Panc1 (cell line): ENCODE measurements around the gene EME1.

Experiments
- CTCF ChIP-seq: fragments of 450-650 bp; IDR thresholded peaks from 2 replicates; pipeline ENCODE4 v1.5.1; 2017; ENCODE audit warnings: mild to moderate bottlenecking
- POLR2AphosphoS5 ChIP-seq: IDR thresholded peaks from 2 replicates; pipeline ENCODE4 v1.6.1; 2012; ENCODE audit warnings: mild to moderate bottlenecking, low read depth, low read length, moderate library complexity
- REST ChIP-seq, 2 experiments: IDR thresholded peaks; 2 replicates each; pipeline ENCODE4 v1.6.1; 2011 to 2012; ENCODE audit warnings: low read depth in 2 of 2, control low read depth in 1 of 2, low read length in 1 of 2, mild to moderate bottlenecking in 1 of 2, moderate library complexity in 1 of 2; ENCODE audit not compliant: insufficient read depth in 1 of 2

GRCh38 chr17:50420419-50421112 lies 47.5 kb downstream of the EME1 start:
- TF ChIP-seq CTCF (no peak), POLR2AphosphoS5 (no peak), REST (IDR thresholded peaks at IDR 0.05; ENCODE audit: insufficient read depth in 1 of 2, low read depth in 2 of 2, low read length in 1 of 2) (no peak)
